H1 (cell line): ENCODE data around the gene FASN. TPM values are rescaled to one million over a fixed set of nuclear protein-coding genes. Genes with fewer than 3 reads are reported as not detected.

Experiments
- CTCF ChIA-PET: fragments of 300-600 bp; sonication (Branson Sonifier 250); formaldehyde crosslinking; loops from one replicate; lab custom pipeline; 2021; ENCODE audit not compliant: partially characterized antibody; lab: Charles Lee
- POLR2A ChIA-PET: fragments of 300-600 bp; sonication (Branson Sonifier 250); formaldehyde crosslinking; loops from one replicate; lab custom pipeline; 2021; ENCODE audit warnings: inconsistent platforms; ENCODE audit not compliant: partially characterized antibody; lab: Charles Lee
- DNase-seq, 2 experiments: peaks; one replicate each; pipeline versions ENCODE4 v3.0.0 to v3.0.0-alpha.2; 2010 to 2022; ENCODE audit warnings: low spot score in 2 of 2, low read depth in 1 of 2, mixed read lengths in 1 of 2
- FAIRE-seq: peaks from 2 replicates; lab custom pipeline; 2011; peaks lifted over from hg19 to GRCh38; lab: Jason Lieb, UNC
- H2AFZ ChIP-seq: 2 replicates; pipeline ENCODE4 v1.8.1; 2012; ENCODE audit warnings: low read length, inconsistent platforms
- H2AK5ac ChIP-seq: 2 replicates; pipeline ENCODE4 v1.6.1; 2013; ENCODE audit warnings: low read depth, low read length
- H2BK120ac ChIP-seq: replicated peaks from 2 replicates; pipeline ENCODE3; 2013; ENCODE audit warnings: low read depth, low read length, inconsistent platforms
- H2BK12ac ChIP-seq: 2 replicates; pipeline ENCODE4 v1.6.1; 2013; ENCODE audit warnings: low read depth, low read length
- H2BK15ac ChIP-seq: 2 replicates; pipeline ENCODE4 v1.6.1; 2013; ENCODE audit warnings: low read length
- H2BK20ac ChIP-seq: 2 replicates; pipeline ENCODE4 v1.6.1; 2013; ENCODE audit warnings: low read length
- H2BK5ac ChIP-seq: 2 replicates; pipeline ENCODE4 v1.6.1; 2013; ENCODE audit warnings: low read depth, low read length
- H3K14ac ChIP-seq: 2 replicates; pipeline ENCODE4 v1.6.1; 2013; ENCODE audit warnings: inconsistent platforms; ENCODE audit not compliant: insufficient read length
- H3K18ac ChIP-seq: 2 replicates; pipeline ENCODE4 v1.6.1; 2013; ENCODE audit warnings: low read length; ENCODE audit errors: extremely low read depth
- H3K23ac ChIP-seq: 2 replicates; pipeline ENCODE4 v1.6.1; 2013; ENCODE audit warnings: inconsistent platforms; ENCODE audit not compliant: insufficient read length
- H3K23me2 ChIP-seq: 2 replicates; pipeline ENCODE4 v1.6.1; 2013; ENCODE audit warnings: low read depth, low read length
- H3K27ac ChIP-seq: 2 replicates; pipeline ENCODE4 v1.6.1; 2011; ENCODE audit warnings: low read depth, low read length, inconsistent platforms
- H3K27me3 ChIP-seq, 4 experiments: replicated peaks in 1 of 4; 1 replicate in 1 of 4; 2 replicates in 3 of 4; pipeline versions ENCODE4 v1.6.1 to v1.8.1; 2011 to 2013; ENCODE audit warnings: low read length in 3 of 4, mild to moderate bottlenecking in 3 of 4, inconsistent platforms in 2 of 4, mixed read lengths in 2 of 4, moderate library complexity in 1 of 4; ENCODE audit not compliant: control insufficient read depth in 3 of 4, insufficient read depth in 3 of 4; ENCODE audit errors: extremely low read depth in 1 of 4
- H3K36me3 ChIP-seq, 4 experiments: 2 replicates each; pipeline versions ENCODE4 v1.6.1 to v1.8.1; 2011 to 2013; ENCODE audit warnings: mild to moderate bottlenecking in 4 of 4, low read length in 3 of 4, moderate library complexity in 2 of 4, control low read depth in 1 of 4, inconsistent platforms in 1 of 4; ENCODE audit not compliant: insufficient read depth in 4 of 4, control insufficient read depth in 2 of 4
- H3K4ac ChIP-seq: replicated peaks from 2 replicates; pipeline ENCODE3; 2013; ENCODE audit warnings: low read length, low read depth, mixed read lengths, inconsistent platforms; ENCODE audit not compliant: insufficient read length
- H3K4me1 ChIP-seq, 4 experiments: replicated peaks in 1 of 4; 1 replicate in 1 of 4; 2 replicates in 3 of 4; pipeline versions ENCODE4 v1.6.1 to v1.8.1; 2011 to 2013; ENCODE audit warnings: low read length in 3 of 4, inconsistent platforms in 2 of 4, mixed read lengths in 1 of 4; ENCODE audit not compliant: insufficient read depth in 4 of 4, control insufficient read depth in 3 of 4
- H3K4me2 ChIP-seq, 2 experiments: 2 replicates each; pipeline versions ENCODE4 v1.6.1 to v1.8.1; 2011 to 2013; ENCODE audit warnings: low read depth in 2 of 2, low read length in 2 of 2, control low read depth in 1 of 2, inconsistent platforms in 1 of 2, mild to moderate bottlenecking in 1 of 2; ENCODE audit not compliant: insufficient read depth in 1 of 2
- H3K4me3 ChIP-seq, 4 experiments: fragments of 200-600, 300-600 bp in 1 of 4; sonication (generic), shearing (Covaris generic), sonication (Bioruptor Twin) in 1 of 4; 2 replicates each; pipeline versions ENCODE4 v1.5.1 to v1.8.1; 2011 to 2016; ENCODE audit warnings: low read length in 4 of 4, low read depth in 3 of 4, control low read depth in 2 of 4, inconsistent platforms in 2 of 4, mild to moderate bottlenecking in 2 of 4, mixed read lengths in 1 of 4, moderate library complexity in 1 of 4; ENCODE audit not compliant: insufficient read depth in 2 of 4; ENCODE audit errors: extremely low read depth in 1 of 4
- H3K56ac ChIP-seq: replicated peaks from 2 replicates; pipeline ENCODE3; 2013; ENCODE audit warnings: low read depth, mild to moderate bottlenecking, mixed read lengths, low read length, inconsistent platforms; ENCODE audit not compliant: insufficient read length
- H3K79me1 ChIP-seq: 2 replicates; pipeline ENCODE4 v1.6.1; 2013; ENCODE audit warnings: low read depth, low read length, control low read depth
- H3K79me2 ChIP-seq, 2 experiments: 2 replicates each; pipeline versions ENCODE4 v1.6.1 to v1.8.1; 2012 to 2013; ENCODE audit warnings: low read length in 2 of 2, mild to moderate bottlenecking in 2 of 2, inconsistent platforms in 1 of 2; ENCODE audit not compliant: insufficient read depth in 2 of 2, control insufficient read depth in 1 of 2
- H3K9ac ChIP-seq, 4 experiments: replicated peaks in 1 of 4; 1 replicate in 1 of 4; 2 replicates in 3 of 4; pipeline versions ENCODE4 v1.6.1 to v1.8.1; 2011 to 2013; ENCODE audit warnings: low read depth in 3 of 4, low read length in 3 of 4, control low read depth in 2 of 4, mild to moderate bottlenecking in 2 of 4, moderate library complexity in 2 of 4, inconsistent platforms in 1 of 4; ENCODE audit errors: extremely low read depth in 1 of 4
- H3K9me3 ChIP-seq, 2 experiments: 2 replicates each; pipeline versions ENCODE4 v1.6.1 to v1.8.1; 2012 to 2013; ENCODE audit warnings: mild to moderate bottlenecking in 2 of 2, moderate library complexity in 2 of 2, control low read depth in 1 of 2, inconsistent platforms in 1 of 2, low read depth in 1 of 2, low read length in 1 of 2, mixed read lengths in 1 of 2; ENCODE audit not compliant: insufficient read depth in 2 of 2
- H4K20me1 ChIP-seq, 2 experiments: replicated peaks in 1 of 2; 2 replicates each; pipeline versions ENCODE3 to v1.8.1; 2011 to 2013; ENCODE audit warnings: inconsistent platforms in 2 of 2, low read length in 2 of 2, mild to moderate bottlenecking in 1 of 2; ENCODE audit not compliant: insufficient read depth in 2 of 2, control insufficient read depth in 1 of 2
- H4K5ac ChIP-seq: 2 replicates; pipeline ENCODE4 v1.6.1; 2013; ENCODE audit warnings: low read length, low read depth, mixed read lengths, inconsistent platforms; ENCODE audit not compliant: insufficient read length
- H4K8ac ChIP-seq: 2 replicates; pipeline ENCODE4 v1.8.0; 2013; ENCODE audit warnings: mild to moderate bottlenecking, moderate library complexity, low read length, inconsistent platforms; ENCODE audit not compliant: insufficient read depth; ENCODE audit errors: extremely low read depth
- H4K91ac ChIP-seq: replicated peaks from 2 replicates; pipeline ENCODE3; 2013; ENCODE audit warnings: low read length, mixed read lengths, inconsistent platforms; ENCODE audit not compliant: insufficient read length
- ASH2L ChIP-seq: fragments of 200-600, 300-600 bp; sonication (generic); IDR thresholded peaks from one replicate; pipeline ENCODE4 v1.7.1; 2017; ENCODE audit warnings: low read length
- NANOG ChIP-seq: IDR thresholded peaks from 2 replicates; pipeline ENCODE4 v1.6.1; 2011; ENCODE audit warnings: low read length, low read depth, mild to moderate bottlenecking, inconsistent platforms; ENCODE audit not compliant: insufficient read depth, poor library complexity, severe bottlenecking
- WGBS, 2 experiments: shearing (Covaris generic) in 1 of 2; methylation state at CpG; one replicate each; pipeline versions ENCODE4 v1.1.6 to v1.1.7; 2013 to 2015; ENCODE audit warnings: low lambda C conversion rate in 2 of 2, mixed read lengths in 2 of 2, inconsistent platforms in 1 of 2, low coverage in 1 of 2, missing lambda C conversion rate in 1 of 2; ENCODE audit not compliant: insufficient replicate concordance in 2 of 2, insufficient coverage in 1 of 2, insufficient read length in 1 of 2; ENCODE audit errors: extremely low coverage in 1 of 2, missing lambda C conversion rate in 1 of 2; 5-methylcytosine and 5-hydroxymethylcytosine counted together
- polyA plus RNA-seq, 7 experiments: library from polyadenylated mRNA; depleted of rRNA in 3 of 7; stranded (reverse) in 5 of 7; unstranded in 2 of 7; fragments of >200 nt in 5 of 7; fragments of 200-250 nt in 2 of 7; gene quantifications; 1 replicate in 5 of 7; 2 replicates in 1 of 7; 4 replicates in 1 of 7; pipeline versions ENCODE4 v1.2.1 to v1.2.3, GENCODE V29; 2011 to 2013; ENCODE audit warnings: missing spikeins in 2 of 7, mixed read lengths in 2 of 7
- total RNA-seq: library from RNA; stranded (reverse); fragmentation: NEBNext Ultra II Directional; extraction: Animal tissue kit (Norgen Biotek cat#: 25700); gene quantifications from 2 replicates; pipeline ENCODE4 v1.2.1, GENCODE V29; 2021

Gene FASN
- total and polyA plus RNA-seq, 2 of the 8 experiments (the other 6 are each of a cell fraction or from before 2014, with no cell fraction given): 143 to 561 TPM

- no peak overlapping the region for H3K27ac ChIP-seq
- no peak for FAIRE-seq
- no peaks in the 10 kb centered on the region for H3K79me2 ChIP-seq
- H2BK12ac ChIP-seq: no peak overlapping the region
- peak overlapping the region; percentile 39 for H3K56ac ChIP-seq
- no peak overlapping the region for H2AK5ac ChIP-seq
- H3K9me3 ChIP-seq: no peaks in the 10 kb centered on the region
- H3K23me2 ChIP-seq: peaks cover 8% of the 10 kb centered on the region; the same call in 1 of the 2 replicates
- CTCF ChIA-PET: interaction anchor here (0.7 to 4.3 kb wide), 7 partner anchors 10 to 137 kb away, joined by 3 to 21 read pairs (median 5); partner anchors contain the start of genes FASN and RAC3
- H3K36me3 ChIP-seq: peaks cover 6 to 15% (median 14%) of the 10 kb centered on the region in 4 experiments; a peak in 5 of 8 replicates
- H2BK5ac ChIP-seq: no peak overlapping the region
- no peak overlapping the region for H2BK120ac ChIP-seq
- TF ChIP-seq NANOG: no peak
- TF ChIP-seq ASH2L: peak; percentile 20
- TF ChIP-seq, all 59 proteins: peak for 1
- Histone ChIP-seq H4K20me1 (peaks cover 0 to 3% of the 10 kb centered on the region in 2 experiments), H3K4me1 (peaks cover 0 to 10% (median 5%) of the 10 kb centered on the region in 4 experiments; a peak in 5 of 7 replicates), H4K91ac (no peak overlapping the region), H3K9ac (peak overlapping the region in 3 of 4 experiments; percentile 54 to 93 (median 62); a peak in 6 of 7 replicates), H3K4ac (no peak overlapping the region), H3K27me3 (no peaks in the 10 kb centered on the region), H3K4me2 (peak overlapping the region; percentile 37 to 79), H4K8ac (peak overlapping the region; percentile 93), H3K4me3 (peak overlapping the region; percentile 53 to 93 (median 77)), H3K23ac (no peak overlapping the region), H2BK15ac (no peak overlapping the region), H2BK20ac (no peak overlapping the region), H2AFZ (no peak overlapping the region), H3K18ac (no peak overlapping the region), H4K5ac (no peak overlapping the region), H3K14ac (no peak overlapping the region), H3K79me1 (peaks cover 5% of the 10 kb centered on the region; the same call in 1 of the 2 replicates)
- no peak for DNase-seq
- 2% methylated on average over 36 of the region's 47 CpGs; no CpG with 5 or more reads in 1 of the 2 experiments for WGBS, 2 experiments
- POLR2A ChIA-PET: interaction anchor here (0.9 to 16.2 kb wide), 16 partner anchors 10 to 139 kb away, joined by 3 to 161 read pairs (median 4); partner anchors contain the start of genes FASN, GPS1 and RFNG
These were observed 32.8 kb downstream of the FASN start for GRCh38 chr17:82065193-82065637.
